HG03558 (cell line): Measurements from ENCODE around the gene DCDC2.
"Not testable (repeated sequence)": the region's sequence is repeated elsewhere in the genome, so short reads cannot be mapped to it uniquely, and the experiment has no call there.

Experiments used
- ATAC-seq: cut with Tn5 transposase; IDR thresholded peaks from one replicate; pipeline ENCODE4 v1.9.1; 2021; ENCODE audit warnings: moderate number of reproducible peaks; ENCODE audit not compliant: unreplicated experiment; ENCODE audit errors: extremely low read depth

Gene DCDC2

GRCh38 chr6:24381476-24382219, 23.8 kb upstream of the DCDC2 start:
- no peak for ATAC-seq

- no peak for ATAC-seq
Measured at GRCh38 chr6:24378473-24379097, 20.7 kb upstream of the DCDC2 start.

- ATAC-seq, result no peak
Measured at GRCh38 chr6:24376871-24377270, 19.0 kb upstream of the DCDC2 start.

GRCh38 chr6:24374612-24375011, 16.8 kb upstream of the DCDC2 start:
- ATAC-seq, result no peak

GRCh38 chr6:24365103-24365633, 7.3 kb upstream of the DCDC2 start:
- not testable (repeated sequence) for ATAC-seq

GRCh38 chr6:24362363-24362762, 4.5 kb upstream of the DCDC2 start:
- not testable (repeated sequence) for ATAC-seq

- peak; percentile 80 for ATAC-seq
Measured at GRCh38 chr6:24359640-24360454, 2.0 kb upstream of the DCDC2 start.

GRCh38 chr6:24358219-24358821, 461 bp upstream of the DCDC2 start:
- ATAC-seq, result no peak

- ATAC-seq, result no peak
Measured at GRCh38 chr6:24356310-24356973, 1.4 kb downstream of the DCDC2 start.

GRCh38 chr6:24355393-24355792, 2.5 kb downstream of the DCDC2 start:
- ATAC-seq, result no peak

GRCh38 chr6:24353861-24354260, 4.0 kb downstream of the DCDC2 start:
- ATAC-seq, result no peak

- no peak for ATAC-seq
Measured at GRCh38 chr6:24352434-24352833, 5.4 kb downstream of the DCDC2 start.

- no peak for ATAC-seq
Measured at GRCh38 chr6:24344976-24345375, 12.9 kb downstream of the DCDC2 start.

GRCh38 chr6:24340998-24341938, 16.6 kb downstream of the DCDC2 start:
- ATAC-seq, result no peak

GRCh38 chr6:24339932-24340331, 17.9 kb downstream of the DCDC2 start:
- ATAC-seq, result no peak

- ATAC-seq, result no peak
Measured at GRCh38 chr6:24334285-24334684, 23.6 kb downstream of the DCDC2 start.

- no peak for ATAC-seq
Measured at GRCh38 chr6:24332317-24332716, 25.5 kb downstream of the DCDC2 start.

- ATAC-seq, result no peak
Measured at GRCh38 chr6:24330137-24330732, 27.6 kb downstream of the DCDC2 start.
